Gastrocnemius medialis (tissue), 4 donors: ENCODE data around the gene SUSD1. TPM values are rescaled to one million over a fixed set of nuclear protein-coding genes. Genes with fewer than 3 reads are reported as not detected.

Source experiments
- ATAC-seq, 2 donors: fragments of 150-250 bp; one replicate each; pipeline ENCODE4 v1.9.1; 2016
- DNase-seq, 2 donors: peaks; one replicate each; pipeline ENCODE4 v3.0.0-alpha.2; 2019
- H3K27ac ChIP-seq, 4 donors: fragments of 200-600 bp; sonication (generic); 1 replicate in 1 of 4; 2 replicates in 3 of 4; pipeline ENCODE4 v1.5.1; 2016 to 2018; ENCODE audit warnings: mild to moderate bottlenecking in 2 of 4, moderate library complexity in 1 of 4
- H3K27me3 ChIP-seq, 3 donors: fragments of 200-600 bp; sonication (generic) in 2 of 3; 1 replicate in 1 of 3; 2 replicates in 2 of 3; pipeline versions ENCODE4 v1.5.1 to v1.6.0; 2016 to 2019; ENCODE audit warnings: mild to moderate bottlenecking in 1 of 3, moderate library complexity in 1 of 3
- H3K36me3 ChIP-seq, 2 donors: fragments of 200-600 bp; sonication (generic) in 1 of 2; one replicate each; pipeline ENCODE4 v1.5.1; 2017 to 2018
- H3K4me1 ChIP-seq, 2 donors: fragments of 200-600 bp; sonication (generic) in 1 of 2; one replicate each; pipeline ENCODE4 v1.5.1; 2016 to 2017; ENCODE audit warnings: mild to moderate bottlenecking in 2 of 2
- H3K4me3 ChIP-seq, 4 donors: fragments of 200-600 bp; sonication (generic) in 3 of 4; 1 replicate in 1 of 4; 2 replicates in 3 of 4; pipeline ENCODE4 v1.5.1; 2016 to 2019; ENCODE audit warnings: mild to moderate bottlenecking in 2 of 4
- H3K9me3 ChIP-seq, 3 donors: fragments of 200-600 bp; sonication (generic) in 2 of 3; 1 replicate in 1 of 3; 2 replicates in 2 of 3; pipeline ENCODE4 v1.5.1; 2016 to 2019
- CTCF ChIP-seq, 5 experiments: fragments of 450-650 bp in 3 of 5; fragments of 200-600 bp in 2 of 5; sonication (generic) in 2 of 5; IDR thresholded peaks in 4 of 5; conservative IDR thresholded peaks in 1 of 5; 1 replicate in 4 of 5; 2 replicates in 1 of 5; pipeline ENCODE4 v1.5.1; 2016 to 2019; ENCODE audit warnings: antibody characterized with exemption in 5 of 5, mild to moderate bottlenecking in 3 of 5, moderate library complexity in 3 of 5
- POLR2A ChIP-seq, 2 donors: fragments of 450-650 bp; IDR thresholded peaks; one replicate each; pipeline ENCODE4 v1.6.1; 2017; ENCODE audit warnings: antibody characterized with exemption in 2 of 2, mild to moderate bottlenecking in 2 of 2, moderate library complexity in 2 of 2
- in situ Hi-C, 4 donors: fragments of 200-750 bp; cut with MboI; loops; one replicate each; pipeline versions ENCODE4 v1.15.0 to v1.8.0; 2017; ENCODE audit warnings: low sequenced_read_pairs in 4 of 4
- intact Hi-C: fragments of 100-400 bp; cut with DNase I; formaldehyde crosslinking; loops from one replicate; pipeline ENCODE4 v1.15.1; 2023; ENCODE audit warnings: low total_unique reads
- total RNA-seq, 4 donors: library from RNA; depleted of rRNA; stranded (reverse); fragments of >200 nt; gene quantifications; one replicate each; pipeline versions ENCODE4 v1.1.0 to v1.2.3, GENCODE V29; 2016

SUSD1 gene
- total RNA-seq, 4 donors from 2014 or later = 0.82 to 8.0 (median 2.2) TPM

GRCh38 chr9:111999319-111999718 is 175.8 kb downstream of the SUSD1 start:
- no peak for TF ChIP-seq POLR2A (IDR thresholded peaks at IDR 0.05)
- no peak for TF ChIP-seq CTCF (IDR thresholded peaks at IDR 0.05 in 4 of 5, conservative IDR thresholded peaks at IDR 0.05 in 1 of 5)
- H3K27me3 ChIP-seq = no peaks in the 10 kb centered on the region
- H3K27ac ChIP-seq = no peak overlapping the region
- DNase-seq (peak in 1 of 2 donors; percentile 33), ATAC-seq (peak in 1 of 2 donors; percentile 73)
- H3K4me3 ChIP-seq = no peak overlapping the region
- in situ Hi-C loops = no loop called here
- H3K9me3 ChIP-seq = no peaks in the 10 kb centered on the region
- H3K4me1 ChIP-seq = no peaks in the 10 kb centered on the region
- no peaks in the 10 kb centered on the region for H3K36me3 ChIP-seq
- intact Hi-C loops = no loop called here

GRCh38 chr9:111997831-111998230 is 177.3 kb downstream of the SUSD1 start:
- no peak for DNase-seq
- Histone ChIP-seq H3K27ac (no peak overlapping the region), H3K4me1 (no peaks in the 10 kb centered on the region), H3K27me3 (no peaks in the 10 kb centered on the region), H3K4me3 (no peak overlapping the region), H3K9me3 (no peaks in the 10 kb centered on the region), H3K36me3 (no peaks in the 10 kb centered on the region)
- TF ChIP-seq CTCF (IDR thresholded peaks at IDR 0.05 in 4 of 5, conservative IDR thresholded peaks at IDR 0.05 in 1 of 5) = no peak
- TF ChIP-seq POLR2A (IDR thresholded peaks at IDR 0.05) = no peak
- intact Hi-C loops (no loop called here), in situ Hi-C loops (no loop called here)
- no peak for ATAC-seq

- no peaks in the 10 kb centered on the region for H3K27me3 ChIP-seq
- DNase-seq (no peak), ATAC-seq (no peak)
- H3K4me1 ChIP-seq = no peaks in the 10 kb centered on the region
- peaks cover 0 to 4% (median 0%) of the 10 kb centered on the region in 3 donors for H3K9me3 ChIP-seq
- no peak overlapping the region for H3K4me3 ChIP-seq
- in situ Hi-C loops = no loop called here
- H3K36me3 ChIP-seq = no peaks in the 10 kb centered on the region
- no peak overlapping the region for H3K27ac ChIP-seq
- intact Hi-C loops = no loop called here
- no peak for TF ChIP-seq POLR2A (IDR thresholded peaks at IDR 0.05)
- no peak for TF ChIP-seq CTCF (IDR thresholded peaks at IDR 0.05 in 4 of 5, conservative IDR thresholded peaks at IDR 0.05 in 1 of 5)
These were observed 180.2 kb downstream of the SUSD1 start for GRCh38 chr9:111994831-111995458.

- H3K4me1 ChIP-seq = no peaks in the 10 kb centered on the region
- H3K27me3 ChIP-seq = no peaks in the 10 kb centered on the region
- intact Hi-C loops (no loop called here), in situ Hi-C loops (no loop called here)
- no peak overlapping the region for H3K4me3 ChIP-seq
- H3K36me3 ChIP-seq = no peaks in the 10 kb centered on the region
- ATAC-seq = no peak
- H3K27ac ChIP-seq = no peak overlapping the region
- DNase-seq = no peak
- TF ChIP-seq CTCF (IDR thresholded peaks at IDR 0.05 in 4 of 5, conservative IDR thresholded peaks at IDR 0.05 in 1 of 5) (no peak), POLR2A (IDR thresholded peaks at IDR 0.05) (no peak)
- H3K9me3 ChIP-seq = peaks cover 0 to 4% (median 0%) of the 10 kb centered on the region in 3 donors
These were observed 181.8 kb downstream of the SUSD1 start for GRCh38 chr9:111993319-111993718.

- Histone ChIP-seq H3K4me3 (no peak overlapping the region), H3K36me3 (no peaks in the 10 kb centered on the region), H3K27me3 (no peaks in the 10 kb centered on the region), H3K27ac (no peak overlapping the region), H3K9me3 (peaks cover 0 to 4% (median 0%) of the 10 kb centered on the region in 3 donors), H3K4me1 (no peaks in the 10 kb centered on the region)
- intact Hi-C loops (no loop called here), in situ Hi-C loops (no loop called here)
- DNase-seq (no peak), ATAC-seq (peak in 1 of 2 donors; percentile 78)
- TF ChIP-seq POLR2A (IDR thresholded peaks at IDR 0.05) (no peak), CTCF (IDR thresholded peaks at IDR 0.05 in 4 of 5, conservative IDR thresholded peaks at IDR 0.05 in 1 of 5) (no peak)
These were observed 182.6 kb downstream of the SUSD1 start for GRCh38 chr9:111992523-111992922.
